HG03097 (cell line): Measurements from ENCODE around the gene ZNF697.

ENCODE experiments used
- ATAC-seq: cut with Tn5 transposase; IDR thresholded peaks from one replicate; pipeline ENCODE4 v1.9.1; 2021; ENCODE audit not compliant: unreplicated experiment, low FRiP score

The ZNF697 gene

GRCh38 chr1:119667173-119667572, 19.1 kb upstream of the ZNF697 start:
- ATAC-seq = no peak

GRCh38 chr1:119664067-119664466, 16.0 kb upstream of the ZNF697 start:
- ATAC-seq = no peak

- ATAC-seq = peak; percentile 56
These were observed 14.0 kb upstream of the ZNF697 start for GRCh38 chr1:119662034-119662437.

GRCh38 chr1:119660253-119661083, 12.4 kb upstream of the ZNF697 start:
- ATAC-seq = peak; percentile 70

- ATAC-seq = no peak
These were observed 11.6 kb upstream of the ZNF697 start for GRCh38 chr1:119659628-119660027.

- no peak for ATAC-seq
These were observed 8.4 kb upstream of the ZNF697 start for GRCh38 chr1:119656410-119656955.

DNA sequence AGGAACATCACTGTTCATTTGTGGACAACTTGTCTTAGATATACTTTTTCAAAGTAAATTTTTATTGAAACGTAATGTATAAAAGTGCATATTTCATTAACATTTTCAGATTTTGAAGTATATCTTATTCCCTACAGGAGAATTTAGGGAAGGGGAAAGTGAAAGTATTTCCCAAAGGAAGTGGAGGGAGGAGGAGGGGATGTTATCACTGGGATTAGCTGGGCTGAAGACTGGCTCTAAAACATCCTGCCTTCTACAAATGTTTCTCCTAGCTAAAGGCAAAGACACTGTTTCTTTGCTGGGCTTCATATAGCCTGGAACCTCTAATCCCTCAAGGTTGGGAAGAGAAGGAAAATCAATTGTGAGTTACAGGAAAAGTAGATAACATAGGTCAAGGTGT, 7.1 kb upstream of the ZNF697 start:
- ATAC-seq = no peak

DNA sequence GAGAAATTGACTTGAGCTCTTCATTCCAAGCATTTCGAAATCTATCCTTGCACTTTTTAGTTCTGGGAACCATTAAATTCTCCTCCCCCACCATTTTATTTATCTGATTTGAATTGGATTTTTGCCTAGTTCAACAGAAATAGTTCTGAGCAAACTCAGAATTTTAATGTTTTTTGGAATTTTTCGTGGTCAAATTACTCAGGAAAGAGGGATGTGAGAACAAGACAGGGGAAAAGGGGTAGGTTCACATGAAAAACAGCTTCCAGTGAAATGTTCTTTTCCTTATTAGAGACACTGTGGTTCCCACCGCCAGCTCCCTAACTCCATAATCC, 5.7 kb upstream of the ZNF697 start:
- ATAC-seq = no peak

DNA sequence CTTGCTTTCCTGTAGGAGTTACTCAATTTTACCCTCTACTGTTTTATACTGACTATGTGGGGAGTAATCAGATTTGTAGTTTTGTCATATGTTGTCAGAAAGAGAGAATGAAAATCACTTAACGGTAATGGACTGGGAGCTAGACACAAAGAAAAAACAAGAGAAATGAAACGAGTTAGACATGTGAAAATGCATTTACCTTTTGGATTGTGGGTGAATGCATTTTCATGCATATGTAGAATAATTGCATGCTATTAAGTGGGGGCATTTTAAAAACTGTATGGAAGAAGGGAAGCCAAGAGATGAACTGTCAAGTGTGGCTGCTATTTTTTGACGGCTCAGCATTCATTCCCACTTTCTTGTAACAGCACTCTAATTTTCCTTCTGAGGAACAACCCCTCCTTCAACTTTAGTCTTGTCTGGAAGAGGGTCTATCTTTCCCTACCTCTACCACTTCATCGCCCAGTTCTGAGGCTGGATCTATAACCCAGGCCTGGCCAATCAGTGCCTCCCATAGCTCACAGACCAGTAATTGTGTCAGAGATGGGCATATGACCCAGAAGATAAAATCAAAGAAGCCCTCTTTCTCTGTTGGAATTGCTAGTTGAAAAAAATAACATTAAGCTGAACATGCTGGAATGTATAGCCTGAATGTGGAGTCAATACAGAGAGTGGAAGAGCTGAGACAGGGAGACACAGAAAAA, 5.2 kb upstream of the ZNF697 start:
- no peak for ATAC-seq

- no peak for ATAC-seq
These were observed 4.5 kb upstream of the ZNF697 start for GRCh38 chr1:119652587-119652986.

DNA sequence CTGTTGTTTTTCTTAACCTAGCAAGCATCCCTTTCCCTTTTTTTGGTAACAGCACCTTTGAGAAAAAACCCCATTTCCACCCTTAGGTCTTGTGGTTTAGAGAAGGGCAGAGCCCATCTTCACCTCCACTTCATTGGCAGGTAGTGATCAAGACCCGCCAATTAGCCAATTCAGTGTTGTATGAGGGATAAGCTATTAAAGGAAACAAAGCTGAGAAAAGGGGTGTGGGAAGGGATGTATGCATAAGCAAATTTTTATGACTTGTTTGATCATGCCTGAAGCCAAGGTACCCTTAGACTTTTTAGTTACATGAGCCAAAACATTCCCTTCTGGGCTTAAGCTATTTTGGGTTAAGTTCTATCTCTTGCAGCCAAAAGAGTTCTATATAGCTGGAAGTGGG, 3.6 kb upstream of the ZNF697 start:
- ATAC-seq = no peak

DNA sequence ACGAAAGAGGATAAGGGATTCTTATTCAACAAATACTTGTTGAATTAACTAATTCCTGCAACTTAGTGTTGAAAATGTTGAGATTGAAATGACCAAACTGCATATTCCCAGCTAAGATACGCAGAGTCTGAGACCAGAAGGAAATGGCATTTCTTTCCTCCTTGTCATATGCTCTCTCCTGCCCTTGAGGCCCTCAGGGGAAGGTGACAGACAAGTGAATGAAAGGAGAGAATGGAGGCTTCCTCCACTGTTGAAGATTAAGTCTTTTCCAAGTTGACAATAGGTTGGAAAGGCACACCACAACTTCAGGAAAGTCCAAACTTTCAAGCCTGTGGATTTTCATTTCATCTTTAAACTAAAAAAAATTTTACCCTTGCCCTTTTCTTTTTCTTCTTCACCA, 3.1 kb upstream of the ZNF697 start:
- ATAC-seq = no peak

- no peak for ATAC-seq
These were observed 546 bp upstream of the ZNF697 start for GRCh38 chr1:119648620-119649004.

DNA sequence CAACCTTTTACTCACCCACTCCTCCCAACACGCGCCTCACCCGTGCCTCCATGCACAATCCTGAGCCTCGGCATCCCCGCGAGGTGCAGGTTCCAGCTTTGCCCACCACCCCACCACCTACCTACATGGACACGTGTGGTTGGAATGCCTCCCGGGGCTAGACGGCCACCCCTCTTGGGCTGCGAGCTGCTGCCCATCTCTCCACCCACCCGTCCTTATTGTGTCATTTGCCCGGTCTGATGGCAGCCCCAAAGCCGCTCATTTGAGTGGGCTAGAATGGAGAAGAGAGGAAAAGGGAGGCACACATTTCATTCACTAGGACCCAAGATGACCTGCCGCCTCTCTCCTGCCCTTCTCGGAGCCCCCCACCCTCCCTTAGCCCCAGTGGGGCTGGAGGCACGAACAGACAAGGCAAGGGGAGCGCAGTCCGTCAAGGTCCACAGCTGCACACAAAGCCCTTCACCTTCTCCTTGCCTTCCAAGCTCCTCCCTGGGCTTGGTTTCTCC, 785 bp downstream of the ZNF697 start:
- ATAC-seq = no peak

- no peak for ATAC-seq
These were observed 1.4 kb downstream of the ZNF697 start for GRCh38 chr1:119646521-119647227.

- ATAC-seq = no peak
These were observed 9.0 kb downstream of the ZNF697 start for GRCh38 chr1:119639109-119639508.

- no peak for ATAC-seq
These were observed 10.4 kb downstream of the ZNF697 start for GRCh38 chr1:119637710-119638109.

- no peak for ATAC-seq
These were observed 11.5 kb downstream of the ZNF697 start for GRCh38 chr1:119636491-119637089.

GRCh38 chr1:119635811-119636390, 12.2 kb downstream of the ZNF697 start:
- ATAC-seq = no peak

- no peak for ATAC-seq
These were observed 14.1 kb downstream of the ZNF697 start for GRCh38 chr1:119634016-119634415.
